GM12865 (cell line): ENCODE data around the gene ROBO3.

Experiments
- DNase-seq: peaks from one replicate; pipeline ENCODE4 v3.0.0; 2010; ENCODE audit warnings: low read depth
- H3K4me3 ChIP-seq: 2 replicates; pipeline ENCODE4 v1.5.1; 2011; ENCODE audit warnings: mild to moderate bottlenecking, low read depth, low read length, control low read depth
- TF ChIP-seq, protein P1 (sequence below): IDR thresholded peaks from 2 replicates; pipeline ENCODE4 v1.5.1; 2011; ENCODE audit warnings: low read length, control low read depth, low read depth, inconsistent platforms; ENCODE audit not compliant: insufficient read depth; ENCODE audit errors: missing control alignments

ROBO3 gene

DNA sequence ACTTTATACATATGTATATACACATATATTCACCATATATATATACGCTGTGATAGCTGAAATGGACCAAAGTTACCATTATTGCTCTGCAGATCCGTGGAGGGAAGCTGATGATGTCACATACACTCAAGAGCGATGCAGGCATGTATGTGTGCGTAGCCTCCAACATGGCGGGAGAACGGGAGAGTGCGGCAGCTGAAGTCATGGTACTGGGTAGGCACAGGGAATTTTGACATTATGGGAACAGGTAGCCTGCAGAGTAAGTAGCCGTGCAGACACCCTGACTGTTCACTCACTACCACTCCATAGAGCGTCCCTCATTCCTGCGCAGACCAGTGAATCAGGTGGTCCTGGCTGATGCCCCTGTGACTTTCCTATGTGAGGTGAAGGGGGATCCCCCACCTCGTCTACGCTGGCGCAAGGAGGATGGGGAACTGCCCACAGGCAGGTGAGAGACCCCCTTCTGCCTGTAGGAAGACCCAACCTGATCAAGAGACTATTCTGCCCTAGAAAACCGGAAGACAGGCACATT lies 4.7 kb downstream of the ROBO3 start:
- no peak for DNase-seq

DNA sequence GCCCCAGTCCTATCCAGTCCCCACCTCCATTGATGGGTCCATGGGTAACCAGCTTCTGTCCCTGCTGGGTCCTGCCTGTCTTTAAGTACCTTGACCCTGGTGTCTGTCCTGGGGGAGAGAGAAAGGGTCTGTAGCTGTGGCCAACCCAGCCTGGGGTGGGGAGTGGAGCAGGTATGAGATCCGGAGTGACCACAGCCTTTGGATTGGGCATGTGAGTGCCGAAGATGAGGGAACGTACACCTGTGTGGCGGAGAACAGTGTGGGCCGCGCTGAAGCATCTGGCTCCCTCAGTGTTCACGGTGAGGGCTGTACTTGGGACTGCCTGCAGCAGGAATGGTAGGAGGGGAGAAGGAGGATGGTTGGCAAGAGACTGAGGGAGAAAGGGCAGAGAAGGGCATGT lies 5.2 kb downstream of the ROBO3 start:
- H3K4me3 ChIP-seq: no peak overlapping the region
- TF ChIP-seq, protein P1, sequence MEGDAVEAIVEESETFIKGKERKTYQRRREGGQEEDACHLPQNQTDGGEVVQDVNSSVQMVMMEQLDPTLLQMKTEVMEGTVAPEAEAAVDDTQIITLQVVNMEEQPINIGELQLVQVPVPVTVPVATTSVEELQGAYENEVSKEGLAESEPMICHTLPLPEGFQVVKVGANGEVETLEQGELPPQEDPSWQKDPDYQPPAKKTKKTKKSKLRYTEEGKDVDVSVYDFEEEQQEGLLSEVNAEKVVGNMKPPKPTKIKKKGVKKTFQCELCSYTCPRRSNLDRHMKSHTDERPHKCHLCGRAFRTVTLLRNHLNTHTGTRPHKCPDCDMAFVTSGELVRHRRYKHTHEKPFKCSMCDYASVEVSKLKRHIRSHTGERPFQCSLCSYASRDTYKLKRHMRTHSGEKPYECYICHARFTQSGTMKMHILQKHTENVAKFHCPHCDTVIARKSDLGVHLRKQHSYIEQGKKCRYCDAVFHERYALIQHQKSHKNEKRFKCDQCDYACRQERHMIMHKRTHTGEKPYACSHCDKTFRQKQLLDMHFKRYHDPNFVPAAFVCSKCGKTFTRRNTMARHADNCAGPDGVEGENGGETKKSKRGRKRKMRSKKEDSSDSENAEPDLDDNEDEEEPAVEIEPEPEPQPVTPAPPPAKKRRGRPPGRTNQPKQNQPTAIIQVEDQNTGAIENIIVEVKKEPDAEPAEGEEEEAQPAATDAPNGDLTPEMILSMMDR: no peak
- no peak for DNase-seq

More for the DNA sequence above, 4.7 kb downstream of the ROBO3 start:
- no peak overlapping the region for H3K4me3 ChIP-seq
- TF ChIP-seq, protein P1: no peak

GRCh38 chr11:124872280-124872679 lies 7.0 kb downstream of the ROBO3 start:
- TF ChIP-seq, protein P1: no peak
- no peak overlapping the region for H3K4me3 ChIP-seq
- no peak for DNase-seq

- TF ChIP-seq, protein P1: no peak
- no peak for DNase-seq
- no peak overlapping the region for H3K4me3 ChIP-seq
Observed at GRCh38 chr11:124872741-124873140, 7.5 kb downstream of the ROBO3 start.

DNA sequence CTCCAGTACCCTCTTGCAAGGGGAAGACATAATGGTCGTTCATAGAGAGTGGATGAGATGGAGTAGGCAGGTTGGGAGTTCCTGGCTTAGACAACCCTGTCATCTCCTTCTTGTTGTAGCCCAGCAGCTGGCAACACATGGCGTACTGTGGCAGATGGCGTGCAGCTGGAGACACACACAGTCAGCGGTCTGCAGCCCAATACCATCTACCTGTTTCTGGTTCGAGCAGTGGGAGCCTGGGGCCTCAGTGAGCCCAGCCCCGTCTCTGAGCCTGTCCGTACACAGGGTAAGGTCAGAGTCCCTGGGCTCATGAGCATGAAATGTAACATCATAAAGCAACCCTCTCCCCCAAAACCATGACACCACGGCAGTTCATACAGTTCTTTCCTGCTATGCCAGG lies 8.7 kb downstream of the ROBO3 start:
- no peak for DNase-seq
- H3K4me3 ChIP-seq: no peak overlapping the region
- TF ChIP-seq, protein P1: no peak

GRCh38 chr11:124874571-124875255 lies 9.5 kb downstream of the ROBO3 start:
- TF ChIP-seq, protein P1: no peak
- DNase-seq: no peak
- H3K4me3 ChIP-seq: no peak overlapping the region

DNA sequence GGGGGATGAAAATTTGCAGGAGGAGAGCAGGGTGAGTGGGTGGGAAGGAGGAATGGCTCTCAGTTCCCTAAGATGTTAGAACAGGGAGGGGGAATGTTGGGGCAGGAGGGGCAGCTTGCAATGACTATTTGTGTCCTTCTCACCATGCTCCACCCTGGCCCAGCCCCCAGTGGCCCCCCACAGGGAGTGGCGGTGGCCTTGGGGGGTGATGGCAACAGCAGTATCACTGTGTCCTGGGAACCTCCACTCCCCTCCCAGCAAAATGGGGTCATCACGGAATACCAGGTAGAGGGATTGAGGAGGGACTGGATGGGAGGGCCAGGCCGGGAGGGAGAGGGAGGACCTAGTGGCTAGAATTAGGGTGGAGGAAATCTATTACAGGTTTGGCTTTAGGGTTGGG lies 10.2 kb downstream of the ROBO3 start:
- no peak for DNase-seq
- H3K4me3 ChIP-seq: no peak overlapping the region
- TF ChIP-seq, protein P1: no peak
